Measurements from ENCODE around the gene PBXIP1.

PBXIP1 gene

GRCh38 chr1:154936555-154937084 is 19.3 kb downstream of the PBXIP1 start, which contains the start of gene PMVK:
Gene PMVK, minus strand, starts transcription at chr1:154936719. Its CDS starts 34 bp downstream, at chr1:154936685.
- no peak for TF ChIP-seq ZFX (IDR thresholded peaks at IDR 0.05)
- peak; percentile 58 for TF ChIP-seq CTCF (conservative IDR thresholded peaks at IDR 0.05)
- H3K27ac ChIP-seq: peak within 1 kb of the TSS; percentile 97

- H3K27ac ChIP-seq: peak overlapping the region; percentile 97
Measured at GRCh38 chr1:154935749-154936554, 19.9 kb downstream of the PBXIP1 start.

GRCh38 chr1:154934358-154934948 is 21.4 kb downstream of the PBXIP1 start:
- TF ChIP-seq ZFX (IDR thresholded peaks at IDR 0.05) (no peak), CTCF (conservative IDR thresholded peaks at IDR 0.05) (no peak)
- H3K27ac ChIP-seq: no peak overlapping the region

More at GRCh38 chr1:154935749-154936554, 19.9 kb downstream of the PBXIP1 start:
- TF ChIP-seq ZFX (IDR thresholded peaks at IDR 0.05): no peak
- TF ChIP-seq CTCF (conservative IDR thresholded peaks at IDR 0.05): no peak

GRCh38 chr1:154931940-154932487 is 23.9 kb downstream of the PBXIP1 start:
- TF ChIP-seq ZFX (IDR thresholded peaks at IDR 0.05): no peak
- no peak for TF ChIP-seq CTCF (conservative IDR thresholded peaks at IDR 0.05)
- no peak overlapping the region for H3K27ac ChIP-seq

- H3K27ac ChIP-seq: no peak overlapping the region
- no peak for TF ChIP-seq ZFX (IDR thresholded peaks at IDR 0.05)
- TF ChIP-seq CTCF (conservative IDR thresholded peaks at IDR 0.05): no peak
Measured at GRCh38 chr1:154926201-154926600, 29.7 kb downstream of the PBXIP1 start.

- no peak overlapping the region for H3K27ac ChIP-seq
- TF ChIP-seq CTCF (conservative IDR thresholded peaks at IDR 0.05) (no peak), ZFX (IDR thresholded peaks at IDR 0.05) (no peak)
Measured at GRCh38 chr1:154925335-154926170, 30.3 kb downstream of the PBXIP1 start.
